ENCODE results near the gene PEAR1. TPM values are rescaled to one million over a fixed set of nuclear protein-coding genes. Genes with fewer than 3 reads are reported as not detected.

PEAR1 gene
- polyA plus RNA-seq, 1 of the 3 experiments (the other 2 are of a cell fraction) = 1.2 TPM

DNA sequence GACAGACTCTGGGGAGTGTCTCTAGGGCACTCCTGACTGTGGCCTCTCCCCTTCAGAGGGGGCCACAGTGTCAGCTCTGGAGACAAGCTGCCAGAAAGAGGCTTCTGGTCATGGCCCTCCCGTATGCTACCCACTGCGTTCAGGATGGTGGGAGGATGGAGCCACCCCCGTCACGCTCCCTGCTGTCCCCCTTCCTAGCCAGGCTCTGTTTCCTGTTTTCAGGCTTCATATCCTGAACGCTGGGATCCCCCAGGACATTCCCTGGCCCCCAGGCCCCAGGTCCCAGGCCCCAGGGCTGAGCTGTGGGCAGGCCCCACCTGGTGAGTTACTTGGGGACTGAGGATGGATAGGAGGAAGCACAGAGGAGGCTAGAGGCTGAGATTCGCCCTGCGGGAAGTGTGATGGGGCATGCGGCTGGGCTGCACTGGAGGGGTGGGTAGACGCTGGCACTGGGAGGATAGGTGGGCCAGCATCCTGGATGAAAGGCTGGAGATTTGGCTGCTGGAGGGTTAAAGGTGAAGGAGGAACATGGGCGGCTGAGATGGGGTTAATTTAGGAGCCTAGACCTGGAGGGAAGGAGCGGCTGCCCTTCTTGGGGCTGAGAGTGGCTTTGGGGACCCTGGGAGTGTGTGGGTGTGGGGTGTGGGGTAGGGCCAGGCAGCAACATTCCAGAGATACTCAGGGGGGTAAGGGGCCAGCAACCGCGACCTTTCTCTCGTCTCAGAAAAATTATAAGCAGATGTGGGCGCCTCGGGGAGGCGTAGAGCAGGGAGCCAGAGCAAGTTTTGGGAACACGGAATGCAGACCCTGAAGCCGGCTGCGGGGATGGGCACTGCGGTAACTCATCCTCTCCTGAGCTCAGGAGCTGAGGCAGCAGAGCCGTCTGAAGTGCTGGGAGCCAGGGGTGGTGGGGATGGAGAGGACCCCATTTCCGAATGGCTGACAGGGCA, 8.7 kb downstream of the PEAR1 start:
- Histone ChIP-seq H4K20me1 (ENCODE audit: insufficient read depth) (no peaks in the 10 kb centered on the region), H3K9me2 (no peaks in the 10 kb centered on the region), H3K27me3 (ENCODE audit: insufficient read depth) (no peaks in the 10 kb centered on the region), H3K27ac (ENCODE audit: low read depth in 2 of 2, low read length in 1 of 2) (no peak overlapping the region), H3K9ac (no peak overlapping the region), H3F3A (replicated peaks; ENCODE audit: insufficient read depth) (peaks cover 5% of the 10 kb centered on the region), H3K9me3 (no peaks in the 10 kb centered on the region), H3K4me1 (ENCODE audit: control insufficient read depth in 1 of 2, insufficient read depth in 2 of 2, low read depth in 1 of 2, low read length in 1 of 2) (peaks cover 18 to 39% of the 10 kb centered on the region in 2 experiments; a peak in 3 of 4 replicates), H3K36me3 (replicated peaks in 1 of 2; ENCODE audit: control insufficient read depth in 1 of 2, insufficient read depth in 2 of 2, low read length in 1 of 2) (no peaks in the 10 kb centered on the region), H3K4me2 (no peak overlapping the region), H3K79me2 (ENCODE audit: insufficient read depth) (no peaks in the 10 kb centered on the region), H2AFZ (ENCODE audit: low read depth) (no peak overlapping the region), H3K4me3 (ENCODE audit: low read depth in 2 of 2, low read length in 1 of 2) (no peak overlapping the region)
- ChIA-PET POLR2A (interaction anchor here (1.3 kb wide), 1 partner anchor 11 kb away, joined by 3 read pairs; no protein-coding TSS in a partner anchor), CTCF (interaction anchor here (1.0 to 9.4 kb wide), 7 partner anchors 8 to 25 kb away, joined by 3 to 110 read pairs (median 21); partner anchors contain the start of gene PEAR1)
- 68% methylated on average over 17 of the region's 23 CpGs for WGBS (ENCODE audit: low lambda C conversion rate)
- DNase-seq = no peak
- TF ChIP-seq PBX3 (IDR thresholded peaks at IDR 0.05) (no peak), CHD2 (IDR thresholded peaks at IDR 0.05; ENCODE audit: low read length, partially characterized antibody) (no peak), TEAD4 (IDR thresholded peaks at IDR 0.05; ENCODE audit: borderline replicate concordance, insufficient read depth) (no peak), TCF12 (IDR thresholded peaks at IDR 0.05) (no peak), USF2 (IDR thresholded peaks at IDR 0.05; ENCODE audit: borderline replicate concordance, low read depth, low read length) (no peak)
- TF ChIP-seq, protein P1, sequence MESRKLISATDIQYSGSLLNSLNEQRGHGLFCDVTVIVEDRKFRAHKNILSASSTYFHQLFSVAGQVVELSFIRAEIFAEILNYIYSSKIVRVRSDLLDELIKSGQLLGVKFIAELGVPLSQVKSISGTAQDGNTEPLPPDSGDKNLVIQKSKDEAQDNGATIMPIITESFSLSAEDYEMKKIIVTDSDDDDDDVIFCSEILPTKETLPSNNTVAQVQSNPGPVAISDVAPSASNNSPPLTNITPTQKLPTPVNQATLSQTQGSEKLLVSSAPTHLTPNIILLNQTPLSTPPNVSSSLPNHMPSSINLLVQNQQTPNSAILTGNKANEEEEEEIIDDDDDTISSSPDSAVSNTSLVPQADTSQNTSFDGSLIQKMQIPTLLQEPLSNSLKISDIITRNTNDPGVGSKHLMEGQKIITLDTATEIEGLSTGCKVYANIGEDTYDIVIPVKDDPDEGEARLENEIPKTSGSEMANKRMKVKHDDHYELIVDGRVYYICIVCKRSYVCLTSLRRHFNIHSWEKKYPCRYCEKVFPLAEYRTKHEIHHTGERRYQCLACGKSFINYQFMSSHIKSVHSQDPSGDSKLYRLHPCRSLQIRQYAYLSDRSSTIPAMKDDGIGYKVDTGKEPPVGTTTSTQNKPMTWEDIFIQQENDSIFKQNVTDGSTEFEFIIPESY (IDR thresholded peaks at IDR 0.05; ENCODE audit: borderline replicate concordance, low read depth) = no peak

DNA sequence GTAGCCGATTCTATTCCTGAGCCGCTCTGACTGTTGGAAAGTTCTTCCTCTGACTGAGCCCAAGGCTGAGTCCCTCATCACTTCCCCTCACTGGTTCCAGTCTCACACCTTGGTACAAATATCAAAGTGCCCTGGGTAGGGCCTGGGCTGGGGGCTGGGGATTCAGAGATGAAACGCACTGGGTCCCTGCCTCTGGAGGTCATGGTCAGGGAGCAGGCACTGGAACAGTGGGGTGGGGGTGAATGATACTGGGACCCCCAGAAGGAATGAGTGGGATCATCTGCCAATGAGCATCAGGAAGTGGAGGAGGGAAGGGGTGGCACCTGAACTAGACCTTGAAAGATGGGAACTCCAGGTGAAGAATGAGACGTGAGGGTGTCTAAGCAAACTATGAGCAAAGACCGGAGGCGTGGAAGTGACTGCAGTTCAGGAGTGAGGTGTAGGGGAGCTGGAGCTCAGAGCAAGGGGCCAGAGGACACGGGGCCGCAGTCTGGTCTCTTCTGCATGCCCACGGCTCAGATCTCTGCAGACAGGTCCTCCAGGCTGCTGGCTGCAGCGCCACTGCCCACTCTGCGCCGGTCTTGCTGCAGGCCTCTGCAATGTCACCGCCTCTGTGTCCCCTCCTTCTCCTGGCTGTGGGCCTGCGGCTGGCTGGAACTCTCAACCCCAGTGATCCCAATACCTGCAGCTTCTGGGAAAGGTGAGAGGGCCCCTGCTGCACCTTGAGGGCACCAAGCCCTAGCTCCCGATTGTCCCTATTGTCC, 10.0 kb downstream of the PEAR1 start:
- Histone ChIP-seq H3K9me3 (no peaks in the 10 kb centered on the region), H3F3A (replicated peaks; ENCODE audit: insufficient read depth) (no peaks in the 10 kb centered on the region), H3K36me3 (replicated peaks in 1 of 2; ENCODE audit: control insufficient read depth in 1 of 2, insufficient read depth in 2 of 2, low read length in 1 of 2) (no peaks in the 10 kb centered on the region), H3K27ac (ENCODE audit: low read depth in 2 of 2, low read length in 1 of 2) (no peak overlapping the region), H3K27me3 (ENCODE audit: insufficient read depth) (no peaks in the 10 kb centered on the region), H3K4me1 (ENCODE audit: control insufficient read depth in 1 of 2, insufficient read depth in 2 of 2, low read depth in 1 of 2, low read length in 1 of 2) (peaks cover 6 to 27% of the 10 kb centered on the region in 2 experiments; a peak in 2 of 4 replicates), H3K9me2 (no peaks in the 10 kb centered on the region), H2AFZ (ENCODE audit: low read depth) (no peak overlapping the region), H3K79me2 (ENCODE audit: insufficient read depth) (no peaks in the 10 kb centered on the region), H3K9ac (no peak overlapping the region), H3K4me3 (ENCODE audit: low read depth in 2 of 2, low read length in 1 of 2) (no peak overlapping the region), H4K20me1 (ENCODE audit: insufficient read depth) (no peaks in the 10 kb centered on the region), H3K4me2 (no peak overlapping the region)
- ChIA-PET CTCF (interaction anchor here (1.2 to 9.4 kb wide), 4 partner anchors 8 to 24 kb away, joined by 3 to 110 read pairs (median 31); partner anchors contain the start of gene PEAR1), POLR2A (interaction anchor here (1.3 kb wide), 1 partner anchor 10 kb away, joined by 3 read pairs; no protein-coding TSS in a partner anchor)
- WGBS (ENCODE audit: low lambda C conversion rate) = 88% methylated on average over 15 of the region's 15 CpGs
- DNase-seq = no peak
- TF ChIP-seq SIN3A (IDR thresholded peaks at IDR 0.05; ENCODE audit: borderline replicate concordance, low read depth, low read length) (no peak), TAF1 (IDR thresholded peaks at IDR 0.05; ENCODE audit: borderline replicate concordance, low read depth, low read length) (no peak), CTCF (IDR thresholded peaks at IDR 0.05) (no peak), MAX (IDR thresholded peaks at IDR 0.05; ENCODE audit: low read depth) (no peak), USF2 (IDR thresholded peaks at IDR 0.05; ENCODE audit: borderline replicate concordance, low read depth, low read length) (no peak), NRF1 (IDR thresholded peaks at IDR 0.05; ENCODE audit: low read depth, low read length) (no peak)
- TF ChIP-seq, protein P1 (IDR thresholded peaks at IDR 0.05; ENCODE audit: borderline replicate concordance, low read depth) = no peak
